Body of pancreas (tissue), 4 donors: ENCODE data around the gene PIK3CD. TPM values are rescaled to one million over a fixed set of nuclear protein-coding genes. Genes with fewer than 3 reads are reported as not detected.

Source experiments
- ATAC-seq: fragments of 150-250 bp; one replicate; pipeline ENCODE4 v1.9.1; 2016
- DNase-seq, 4 donors: peaks; one replicate each; pipeline ENCODE4 v3.0.0-alpha.2; 2019
- H3K27ac ChIP-seq, 4 donors: fragments of 200-600 bp; sonication (generic); 1 replicate in 3 of 4; 2 replicates in 1 of 4; pipeline versions ENCODE4 v1.5.1 to v1.6.1; 2016 to 2019; ENCODE audit warnings: mild to moderate bottlenecking in 1 of 4, mixed read lengths in 1 of 4, moderate library complexity in 1 of 4
- H3K27me3 ChIP-seq, 2 donors: fragments of 200-600 bp; sonication (generic); one replicate each; pipeline ENCODE4 v1.6.0; 2016; ENCODE audit warnings: mild to moderate bottlenecking in 1 of 2
- H3K36me3 ChIP-seq, 2 donors: fragments of 200-600 bp; sonication (generic); replicated peaks in 1 of 2; 2 replicates each; pipeline ENCODE4 v1.5.1; 2016; ENCODE audit warnings: low read depth in 2 of 2; ENCODE audit not compliant: insufficient read depth in 1 of 2
- H3K4me1 ChIP-seq: fragments of 200-600 bp; sonication (generic); one replicate; pipeline ENCODE4 v1.6.0; 2016
- H3K4me3 ChIP-seq, 2 donors: fragments of 200-600 bp; sonication (generic); 1 replicate in 1 of 2; 2 replicates in 1 of 2; pipeline ENCODE4 v1.5.1; 2016 to 2019
- H3K9me3 ChIP-seq, 3 donors: fragments of 200-600 bp; sonication (generic); 1 replicate in 2 of 3; 2 replicates in 1 of 3; pipeline ENCODE4 v1.5.1; 2016
- POLR2A ChIP-seq, 3 donors: fragments of 450-650 bp; IDR thresholded peaks; one replicate each; pipeline ENCODE4 v1.6.1; 2016; ENCODE audit warnings: antibody characterized with exemption in 3 of 3, mild to moderate bottlenecking in 2 of 3
- WGBS, 2 donors: methylation state at CpG; one replicate each; pipeline ENCODE4 v1.1.5; 2017; 5-methylcytosine and 5-hydroxymethylcytosine counted together
- intact Hi-C: fragments of 100-400 bp; cut with DNase I; formaldehyde crosslinking; loops from one replicate; pipeline ENCODE4 v1.15.1; 2023
- total RNA-seq, 2 donors: library from RNA; depleted of rRNA; stranded (reverse); fragments of >200 nt; gene quantifications; one replicate each; pipeline ENCODE4 v1.1.0, GENCODE V29; 2016
- TF ChIP-seq, protein P1 (sequence below), 7 experiments: fragments of 450-650 bp in 4 of 7; fragments of 200-600 bp in 3 of 7; sonication (generic) in 3 of 7; IDR thresholded peaks; one replicate each; pipeline ENCODE4 v1.5.1; 2016 to 2019; ENCODE audit warnings: antibody characterized with exemption in 7 of 7

The PIK3CD gene
- total RNA-seq, 2 donors from 2014 or later, result 3.3 to 6.2 TPM

DNA sequence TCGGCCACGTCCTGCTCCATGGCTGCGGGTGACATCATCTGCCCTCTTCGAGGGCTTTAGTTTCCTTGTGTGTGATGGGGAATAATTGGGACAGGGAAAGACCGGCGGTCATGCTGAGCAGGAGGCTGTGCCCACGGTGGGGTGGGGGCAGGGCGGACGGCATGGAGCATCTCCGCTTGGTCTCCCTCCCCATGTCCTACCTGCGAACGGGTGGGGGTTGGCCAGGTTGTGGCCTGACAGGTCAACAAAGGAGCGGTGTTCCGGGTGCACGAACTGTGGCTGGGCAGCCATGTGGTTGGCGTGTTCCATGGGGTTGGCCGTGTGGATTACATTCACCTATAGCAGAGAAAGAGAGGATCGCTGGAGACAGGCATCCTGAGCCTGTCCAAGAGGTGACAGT, 80.0 kb downstream of the PIK3CD start:
- no peak for TF ChIP-seq POLR2A (IDR thresholded peaks at IDR 0.05)
- TF ChIP-seq, protein P1, sequence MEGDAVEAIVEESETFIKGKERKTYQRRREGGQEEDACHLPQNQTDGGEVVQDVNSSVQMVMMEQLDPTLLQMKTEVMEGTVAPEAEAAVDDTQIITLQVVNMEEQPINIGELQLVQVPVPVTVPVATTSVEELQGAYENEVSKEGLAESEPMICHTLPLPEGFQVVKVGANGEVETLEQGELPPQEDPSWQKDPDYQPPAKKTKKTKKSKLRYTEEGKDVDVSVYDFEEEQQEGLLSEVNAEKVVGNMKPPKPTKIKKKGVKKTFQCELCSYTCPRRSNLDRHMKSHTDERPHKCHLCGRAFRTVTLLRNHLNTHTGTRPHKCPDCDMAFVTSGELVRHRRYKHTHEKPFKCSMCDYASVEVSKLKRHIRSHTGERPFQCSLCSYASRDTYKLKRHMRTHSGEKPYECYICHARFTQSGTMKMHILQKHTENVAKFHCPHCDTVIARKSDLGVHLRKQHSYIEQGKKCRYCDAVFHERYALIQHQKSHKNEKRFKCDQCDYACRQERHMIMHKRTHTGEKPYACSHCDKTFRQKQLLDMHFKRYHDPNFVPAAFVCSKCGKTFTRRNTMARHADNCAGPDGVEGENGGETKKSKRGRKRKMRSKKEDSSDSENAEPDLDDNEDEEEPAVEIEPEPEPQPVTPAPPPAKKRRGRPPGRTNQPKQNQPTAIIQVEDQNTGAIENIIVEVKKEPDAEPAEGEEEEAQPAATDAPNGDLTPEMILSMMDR (IDR thresholded peaks at IDR 0.05), result no peak
- Histone ChIP-seq H3K9me3 (no peaks in the 10 kb centered on the region), H3K27me3 (no peaks in the 10 kb centered on the region), H3K4me3 (no peak overlapping the region), H3K36me3 (peaks cover 25 to 59% of the 10 kb centered on the region in 2 donors), H3K27ac (no peak overlapping the region), H3K4me1 (no peaks in the 10 kb centered on the region)
- ATAC-seq (no peak), DNase-seq (no peak)
- intact Hi-C loops, result no loop called here
- 93 to 99% methylated on average over 14 to 18 of the region's 18 CpGs for WGBS, 2 donors

DNA sequence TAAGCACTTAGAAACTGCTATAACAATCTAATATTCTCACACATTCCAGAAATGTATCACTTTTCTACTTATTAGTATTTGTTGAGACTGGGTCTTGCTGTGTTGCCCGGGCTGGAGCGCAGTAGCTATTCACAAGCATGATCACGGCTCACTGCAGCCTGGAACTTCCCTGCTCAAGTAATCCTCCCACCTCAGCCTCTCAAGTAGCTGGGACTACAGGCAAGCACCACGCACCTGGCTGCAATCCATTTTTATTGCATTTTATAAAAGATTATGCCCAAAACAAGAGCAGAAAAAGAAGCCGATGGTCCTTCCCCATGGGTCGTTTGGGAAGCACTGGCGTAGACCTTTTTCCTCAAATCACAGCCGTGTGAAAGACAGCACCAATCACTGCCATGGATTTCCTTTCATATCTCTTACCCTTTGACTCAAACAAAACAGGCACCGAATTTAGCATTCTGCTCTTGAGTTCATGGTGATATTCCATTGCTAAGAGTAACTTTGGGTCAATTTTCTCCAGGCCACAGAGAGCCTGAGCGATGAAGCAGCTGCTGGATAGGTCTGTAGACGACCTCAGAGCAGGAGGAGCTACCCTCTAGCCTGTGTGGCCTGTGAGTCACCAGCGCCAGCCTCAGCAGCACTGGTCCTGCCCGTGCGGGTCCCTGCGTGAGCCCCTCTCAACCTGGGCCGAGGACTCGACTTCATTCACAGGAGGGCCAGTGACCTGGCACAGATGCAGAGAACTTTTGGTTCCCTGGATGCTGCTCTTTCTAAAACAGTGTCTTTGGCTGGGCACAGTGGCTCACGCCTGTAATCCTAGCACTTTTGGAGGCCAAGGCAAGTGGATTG, 80.8 kb downstream of the PIK3CD start:
- ATAC-seq, result no peak
- DNase-seq, result no peak
- 91 to 93% methylated on average over 16 to 17 of the region's 18 CpGs for WGBS, 2 donors
- Histone ChIP-seq H3K36me3 (peaks cover 25 to 62% of the 10 kb centered on the region in 2 donors), H3K4me1 (no peaks in the 10 kb centered on the region), H3K27ac (no peak overlapping the region), H3K9me3 (no peaks in the 10 kb centered on the region), H3K27me3 (no peaks in the 10 kb centered on the region), H3K4me3 (no peak overlapping the region)
- intact Hi-C loops, result no loop called here
- TF ChIP-seq, protein P1 (IDR thresholded peaks at IDR 0.05), result no peak
- no peak for TF ChIP-seq POLR2A (IDR thresholded peaks at IDR 0.05)

DNA sequence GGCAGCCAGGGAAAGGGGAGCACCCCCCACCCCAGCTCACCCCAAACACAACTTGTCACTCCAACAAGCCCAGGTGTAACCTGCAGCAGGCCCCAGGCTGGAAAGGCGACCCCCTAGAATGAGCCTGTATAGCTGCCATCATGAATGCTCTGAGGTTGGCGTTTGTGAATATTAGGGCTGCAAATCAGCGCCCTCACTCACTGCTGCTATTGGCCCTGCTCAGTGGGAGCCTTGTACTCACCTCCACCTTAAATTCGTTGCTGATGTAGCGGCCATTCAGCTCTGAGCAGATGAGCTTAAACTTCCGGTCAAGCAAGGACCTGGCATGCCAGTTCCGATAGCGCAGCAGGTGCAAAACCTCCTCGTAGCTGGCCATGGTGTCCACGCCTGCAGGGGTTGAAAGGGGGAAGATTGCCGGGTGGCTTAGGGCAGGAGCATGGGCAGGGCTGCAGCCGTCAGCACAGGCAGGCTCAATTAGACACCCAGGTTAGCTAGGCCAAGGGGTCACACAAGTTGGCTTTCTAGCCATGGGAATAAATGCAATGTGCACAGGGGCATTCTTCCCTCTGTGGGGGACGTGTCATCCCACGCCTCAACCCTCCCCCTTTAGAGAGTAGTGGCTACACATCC, 81.7 kb downstream of the PIK3CD start:
- peaks cover 25 to 67% of the 10 kb centered on the region in 2 donors for H3K36me3 ChIP-seq
- no peak for TF ChIP-seq POLR2A (IDR thresholded peaks at IDR 0.05)
- TF ChIP-seq, protein P1 (IDR thresholded peaks at IDR 0.05), result no peak
- H3K9me3 ChIP-seq, result no peaks in the 10 kb centered on the region
- H3K4me1 ChIP-seq, result no peaks in the 10 kb centered on the region
- intact Hi-C loops, result no loop called here
- H3K4me3 ChIP-seq, result no peak overlapping the region
- H3K27ac ChIP-seq, result no peak overlapping the region
- H3K27me3 ChIP-seq, result no peaks in the 10 kb centered on the region
- 90 to 98% methylated on average over 3 to 14 of the region's 14 CpGs for WGBS, 2 donors
- ATAC-seq (no peak), DNase-seq (no peak)

GRCh38 chr1:9735800-9736199, 84.3 kb downstream of the PIK3CD start:
- TF ChIP-seq, protein P1 (IDR thresholded peaks at IDR 0.05), result no peak
- TF ChIP-seq POLR2A (IDR thresholded peaks at IDR 0.05), result no peak
- Histone ChIP-seq H3K9me3 (no peaks in the 10 kb centered on the region), H3K4me1 (no peaks in the 10 kb centered on the region), H3K36me3 (peaks cover 17 to 64% of the 10 kb centered on the region in 2 donors), H3K27ac (no peak overlapping the region), H3K27me3 (no peaks in the 10 kb centered on the region), H3K4me3 (no peak overlapping the region)
- intact Hi-C loops, result no loop called here
- no peak for DNase-seq
- WGBS, 2 donors, result 91 to 94% methylated on average over 19 of the region's 19 CpGs
- ATAC-seq, result no peak
